Suprapubic skin (tissue), 4 donors: ENCODE measurements around the gene PRMT5.

Source experiments
- POLR2A ChIP-seq, 2 donors: fragments of 450-650 bp; IDR thresholded peaks; one replicate each; pipeline ENCODE4 v1.6.1; 2017; ENCODE audit warnings: antibody characterized with exemption in 2 of 2, mild to moderate bottlenecking in 2 of 2, moderate library complexity in 2 of 2
- POLR2AphosphoS5 ChIP-seq, 3 donors: sonication (generic); formaldehyde crosslinking; IDR thresholded peaks; one replicate each; pipeline ENCODE4 v1.6.1; 2017; ENCODE audit warnings: antibody characterized with exemption in 3 of 3
- TF ChIP-seq, protein P1 (sequence below), 2 donors: fragments of 200-600 bp in 1 of 2; fragments of 450-650 bp in 1 of 2; sonication (generic) in 1 of 2; IDR thresholded peaks; one replicate each; pipeline ENCODE4 v1.5.1; 2016 to 2019; ENCODE audit warnings: antibody characterized with exemption in 2 of 2, mild to moderate bottlenecking in 1 of 2, moderate library complexity in 1 of 2

DNA sequence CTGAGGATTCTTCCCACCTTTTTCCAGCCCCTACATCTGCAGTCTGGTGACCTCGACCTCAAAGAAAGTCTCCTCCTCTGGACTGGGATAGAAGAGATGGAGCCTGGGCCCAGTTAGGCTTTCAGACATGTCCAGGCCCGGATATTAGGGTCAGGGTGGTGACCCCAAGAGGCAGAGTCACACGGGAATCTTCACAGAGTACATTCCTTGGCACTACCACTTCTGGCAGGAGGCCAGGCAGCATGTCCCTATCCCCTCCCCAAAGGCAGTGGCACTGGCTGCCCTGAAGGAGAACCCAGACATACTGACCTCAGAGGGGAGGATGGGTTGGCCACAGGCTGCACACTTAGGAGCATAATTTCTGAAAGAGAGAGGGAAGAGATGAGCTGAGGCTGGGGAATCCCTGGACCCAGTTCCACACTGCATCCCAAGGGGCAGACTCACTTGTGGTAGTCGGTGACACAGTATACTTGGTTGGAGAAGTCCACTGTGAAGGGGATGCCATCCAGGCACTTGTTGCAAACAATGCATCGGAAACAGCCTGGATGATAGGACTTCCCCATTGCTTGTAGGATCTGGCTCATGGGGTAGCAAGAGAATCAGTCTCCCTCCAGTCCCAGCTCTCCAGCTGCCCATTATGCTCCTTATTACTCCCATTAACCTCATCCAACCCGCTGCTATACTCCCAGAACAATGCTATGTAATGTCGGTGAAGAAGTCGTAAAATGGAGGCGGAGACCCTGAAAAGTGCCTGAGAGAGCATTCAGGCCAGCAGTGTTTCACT lies 45.5 kb upstream of the PRMT5 start:
- TF ChIP-seq, protein P1, sequence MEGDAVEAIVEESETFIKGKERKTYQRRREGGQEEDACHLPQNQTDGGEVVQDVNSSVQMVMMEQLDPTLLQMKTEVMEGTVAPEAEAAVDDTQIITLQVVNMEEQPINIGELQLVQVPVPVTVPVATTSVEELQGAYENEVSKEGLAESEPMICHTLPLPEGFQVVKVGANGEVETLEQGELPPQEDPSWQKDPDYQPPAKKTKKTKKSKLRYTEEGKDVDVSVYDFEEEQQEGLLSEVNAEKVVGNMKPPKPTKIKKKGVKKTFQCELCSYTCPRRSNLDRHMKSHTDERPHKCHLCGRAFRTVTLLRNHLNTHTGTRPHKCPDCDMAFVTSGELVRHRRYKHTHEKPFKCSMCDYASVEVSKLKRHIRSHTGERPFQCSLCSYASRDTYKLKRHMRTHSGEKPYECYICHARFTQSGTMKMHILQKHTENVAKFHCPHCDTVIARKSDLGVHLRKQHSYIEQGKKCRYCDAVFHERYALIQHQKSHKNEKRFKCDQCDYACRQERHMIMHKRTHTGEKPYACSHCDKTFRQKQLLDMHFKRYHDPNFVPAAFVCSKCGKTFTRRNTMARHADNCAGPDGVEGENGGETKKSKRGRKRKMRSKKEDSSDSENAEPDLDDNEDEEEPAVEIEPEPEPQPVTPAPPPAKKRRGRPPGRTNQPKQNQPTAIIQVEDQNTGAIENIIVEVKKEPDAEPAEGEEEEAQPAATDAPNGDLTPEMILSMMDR (IDR thresholded peaks at IDR 0.05) = no peak
- TF ChIP-seq POLR2A (IDR thresholded peaks at IDR 0.05) (no peak), POLR2AphosphoS5 (IDR thresholded peaks at IDR 0.05) (no peak)
